Endothelial cell of umbilical vein (primary cell): ENCODE data around the gene CCSER1. TPM values are rescaled to one million over a fixed set of nuclear protein-coding genes. Genes with fewer than 3 reads are reported as not detected.

ENCODE experiments used
- BruUV-seq: library from RNA; stranded (reverse); fragments of 400-500 nt; replicated peaks from 2 replicates; lab custom pipeline; 2021; lab: Mats Ljungman, UMichigan
- CTCF ChIA-PET: fragments of 300-600, 350-600 bp; sonication (Branson Sonifier 250); formaldehyde crosslinking; loops from one replicate; lab custom pipeline; 2021; ENCODE audit warnings: antibody characterized with exemption, inconsistent platforms; lab: Charles Lee
- POLR2A ChIA-PET: fragments of 300-600, 350-600 bp; sonication (Branson Sonifier 250); formaldehyde crosslinking; loops from one replicate; lab custom pipeline; 2021; ENCODE audit warnings: antibody characterized with exemption, inconsistent platforms; lab: Charles Lee
- DNase-seq: peaks from one replicate; pipeline ENCODE4 v3.0.0-alpha.2; 2011; ENCODE audit warnings: low read depth, low spot score
- FAIRE-seq: peaks from 2 replicates; lab custom pipeline; 2011; peaks lifted over from hg19 to GRCh38; lab: Jason Lieb, UNC
- H2AFZ ChIP-seq: 2 replicates; pipeline ENCODE4 v1.6.0; 2012; ENCODE audit warnings: low read depth, low read length, control low read depth, inconsistent platforms
- H3K27ac ChIP-seq: 2 replicates; pipeline ENCODE4 v1.5.1; 2011; ENCODE audit warnings: low read depth, mild to moderate bottlenecking, control low read depth, low read length, moderate library complexity; ENCODE audit not compliant: insufficient read depth
- H3K27me3 ChIP-seq, 2 experiments: 2 replicates each; pipeline versions ENCODE4 v1.6.0 to v1.6.1; 2011; ENCODE audit warnings: low read length in 2 of 2, mixed read lengths in 1 of 2; ENCODE audit not compliant: control insufficient read depth in 2 of 2, insufficient read depth in 2 of 2
- H3K36me3 ChIP-seq, 2 experiments: 2 replicates in 1 of 2; 3 replicates in 1 of 2; pipeline ENCODE4 v1.5.1; 2011; ENCODE audit warnings: low read length in 2 of 2, mild to moderate bottlenecking in 1 of 2, moderate library complexity in 1 of 2; ENCODE audit not compliant: control insufficient read depth in 2 of 2, insufficient read depth in 2 of 2; ENCODE audit errors: extremely low read depth in 1 of 2
- H3K4me1 ChIP-seq: 3 replicates; pipeline ENCODE4 v1.5.1; 2011; ENCODE audit warnings: mild to moderate bottlenecking, low read length; ENCODE audit not compliant: control insufficient read depth, insufficient read depth; ENCODE audit errors: extremely low read depth
- H3K4me2 ChIP-seq: 2 replicates; pipeline ENCODE4 v1.6.1; 2011; ENCODE audit warnings: low read length, control low read depth, mixed read lengths; ENCODE audit not compliant: insufficient read depth
- H3K4me3 ChIP-seq, 3 experiments: fragments of 200-600 bp in 1 of 3; sonication (generic), shearing (Covaris generic) in 1 of 3; replicated peaks in 1 of 3; 2 replicates each; pipeline ENCODE4 v1.5.1; 2011 to 2016; ENCODE audit warnings: control low read depth in 3 of 3, low read length in 3 of 3, mild to moderate bottlenecking in 2 of 3, inconsistent platforms in 1 of 3, low read depth in 1 of 3, moderate library complexity in 1 of 3; ENCODE audit not compliant: insufficient read depth in 1 of 3
- H3K79me2 ChIP-seq: 2 replicates; pipeline ENCODE4 v1.6.0; 2012; ENCODE audit warnings: low read length, inconsistent platforms; ENCODE audit not compliant: control insufficient read depth, insufficient read depth
- H3K9ac ChIP-seq: replicated peaks from 2 replicates; pipeline ENCODE3; 2011; ENCODE audit warnings: low read length, control low read depth; ENCODE audit not compliant: insufficient read depth; ENCODE audit errors: extremely low read depth
- H3K9me1 ChIP-seq: replicated peaks from 3 replicates; pipeline ENCODE4 v1.6.0; 2011; ENCODE audit warnings: mild to moderate bottlenecking, low read length; ENCODE audit not compliant: control insufficient read depth, insufficient read depth; ENCODE audit errors: extremely low read depth
- H3K9me3 ChIP-seq: replicated peaks from 2 replicates; pipeline ENCODE4 v1.5.1; 2012; ENCODE audit warnings: low read length, inconsistent platforms; ENCODE audit not compliant: control insufficient read depth, insufficient read depth
- H4K20me1 ChIP-seq: replicated peaks from 2 replicates; pipeline ENCODE3; 2011; ENCODE audit warnings: mild to moderate bottlenecking, low read length; ENCODE audit not compliant: control insufficient read depth, insufficient read depth; ENCODE audit errors: extremely low read depth
- EZH2 ChIP-seq: IDR thresholded peaks from 2 replicates; pipeline ENCODE4 v1.6.1; 2012; ENCODE audit warnings: borderline replicate concordance, low read depth, mild to moderate bottlenecking, moderate library complexity, low read length, inconsistent platforms; ENCODE audit not compliant: severe bottlenecking
- FOS ChIP-seq: IDR thresholded peaks from 2 replicates; pipeline ENCODE4 v1.6.1; 2011; ENCODE audit warnings: mild to moderate bottlenecking, low read length, moderate library complexity, borderline replicate concordance; ENCODE audit not compliant: insufficient read depth
- GATA2 ChIP-seq: IDR thresholded peaks from 2 replicates; pipeline ENCODE4 v1.7.0; 2011; ENCODE audit warnings: low read depth, mild to moderate bottlenecking, moderate library complexity, mixed read lengths, low read length; ENCODE audit not compliant: insufficient read length, insufficient read depth
- JUN ChIP-seq: IDR thresholded peaks from 2 replicates; pipeline ENCODE4 v1.6.1; 2011; ENCODE audit warnings: borderline replicate concordance, low read depth; ENCODE audit not compliant: insufficient read length, insufficient read depth
- MYC ChIP-seq: IDR thresholded peaks from one replicate; pipeline ENCODE4 v1.6.1; 2011; ENCODE audit warnings: mild to moderate bottlenecking, low read depth, low read length
- POLR2A ChIP-seq: IDR thresholded peaks from 2 replicates; pipeline ENCODE4 v1.6.1; 2012; ENCODE audit warnings: low read depth, mild to moderate bottlenecking, control low read depth, low read length
- POLR2AphosphoS5 ChIP-seq: IDR thresholded peaks from 2 replicates; pipeline ENCODE4 v1.6.1; 2012; ENCODE audit warnings: low read depth, mild to moderate bottlenecking, control low read depth, low read length, moderate library complexity; ENCODE audit not compliant: insufficient read depth
- dilution Hi-C: fragments of 300-500 bp; cut with MboI; formaldehyde crosslinking; loops from one replicate; pipeline ENCODE4 v1.15.0; 2019; ENCODE audit warnings: low sequenced_read_pairs; ENCODE audit not compliant: extremely low pct_ligation_motif_present
- intact Hi-C: fragments of 100-400 bp; cut with micrococcal nuclease; formaldehyde crosslinking; loops from one replicate; pipeline ENCODE4 v1.10.0; 2022
- polyA plus RNA-seq, 4 experiments: library from polyadenylated mRNA; depleted of rRNA in 3 of 4; stranded (reverse) in 3 of 4; unstranded in 1 of 4; fragments of >200 nt; gene quantifications; 2 replicates each; pipeline versions ENCODE4 v1.2.1 to v1.2.3, GENCODE V29; 2011 to 2012; ENCODE audit warnings: missing spikeins in 1 of 4
- total RNA-seq: library from RNA; stranded (reverse); gene quantifications from 2 replicates; pipeline ENCODE4 v1.2.3, GENCODE V29; 2021
- TF ChIP-seq, protein P1 (sequence below): IDR thresholded peaks from 2 replicates; pipeline ENCODE4 v1.6.1; 2011; ENCODE audit not compliant: insufficient read depth, insufficient read length
- TF ChIP-seq, protein P2 (sequence below), 2 donors: IDR thresholded peaks; 1 replicate in 1 of 2; 2 replicates in 1 of 2; pipeline ENCODE4 v1.5.1; 2011; ENCODE audit warnings: low read length in 2 of 2, mild to moderate bottlenecking in 2 of 2, moderate library complexity in 2 of 2, control low read depth in 1 of 2, inconsistent platforms in 1 of 2, low read depth in 1 of 2; ENCODE audit not compliant: insufficient read depth in 1 of 2; ENCODE audit errors: extremely low read depth in 1 of 2

CCSER1 gene
- total and polyA plus RNA-seq, 2 donors (not counting 3 experiments of a cell fraction or from before 2014, with no cell fraction given): 0.11 to 1.8 TPM

DNA sequence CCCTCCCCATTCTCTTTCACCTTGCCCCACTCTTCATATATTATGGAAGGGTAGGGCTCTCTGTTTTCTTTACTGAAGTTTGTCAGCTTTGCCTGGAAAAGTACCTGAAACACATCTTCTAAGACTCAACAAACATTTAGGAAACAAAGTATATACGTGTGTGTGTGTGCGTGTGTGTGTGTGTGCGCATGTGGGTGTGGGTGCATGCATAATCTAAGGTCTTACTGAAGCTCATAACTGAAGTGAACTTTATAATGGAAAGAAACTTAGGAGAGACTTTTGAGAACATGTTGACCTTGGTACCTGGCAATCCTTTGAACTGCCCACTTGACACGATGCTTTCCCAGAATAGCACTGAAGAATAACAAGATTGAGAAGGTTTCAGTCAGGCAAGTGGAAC lies 1190.2 kb downstream of the CCSER1 start:
- Histone ChIP-seq H3K36me3 (no peaks in the 10 kb centered on the region), H3K27me3 (no peaks in the 10 kb centered on the region), H3K9ac (no peak overlapping the region), H3K27ac (no peak overlapping the region), H4K20me1 (no peaks in the 10 kb centered on the region), H3K9me3 (no peaks in the 10 kb centered on the region), H2AFZ (no peak overlapping the region), H3K79me2 (no peaks in the 10 kb centered on the region), H3K4me2 (no peak overlapping the region), H3K4me3 (no peak overlapping the region), H3K9me1 (no peaks in the 10 kb centered on the region), H3K4me1 (no peaks in the 10 kb centered on the region)
- no peak for TF ChIP-seq MYC
- TF ChIP-seq, protein P1, sequence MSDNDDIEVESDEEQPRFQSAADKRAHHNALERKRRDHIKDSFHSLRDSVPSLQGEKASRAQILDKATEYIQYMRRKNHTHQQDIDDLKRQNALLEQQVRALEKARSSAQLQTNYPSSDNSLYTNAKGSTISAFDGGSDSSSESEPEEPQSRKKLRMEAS: no peak
- no peak for TF ChIP-seq EZH2
- TF ChIP-seq POLR2AphosphoS5: no peak
- TF ChIP-seq POLR2A: no peak
- no peak for TF ChIP-seq FOS
- no peak for TF ChIP-seq GATA2
- TF ChIP-seq JUN: no peak
- TF ChIP-seq, protein P2, sequence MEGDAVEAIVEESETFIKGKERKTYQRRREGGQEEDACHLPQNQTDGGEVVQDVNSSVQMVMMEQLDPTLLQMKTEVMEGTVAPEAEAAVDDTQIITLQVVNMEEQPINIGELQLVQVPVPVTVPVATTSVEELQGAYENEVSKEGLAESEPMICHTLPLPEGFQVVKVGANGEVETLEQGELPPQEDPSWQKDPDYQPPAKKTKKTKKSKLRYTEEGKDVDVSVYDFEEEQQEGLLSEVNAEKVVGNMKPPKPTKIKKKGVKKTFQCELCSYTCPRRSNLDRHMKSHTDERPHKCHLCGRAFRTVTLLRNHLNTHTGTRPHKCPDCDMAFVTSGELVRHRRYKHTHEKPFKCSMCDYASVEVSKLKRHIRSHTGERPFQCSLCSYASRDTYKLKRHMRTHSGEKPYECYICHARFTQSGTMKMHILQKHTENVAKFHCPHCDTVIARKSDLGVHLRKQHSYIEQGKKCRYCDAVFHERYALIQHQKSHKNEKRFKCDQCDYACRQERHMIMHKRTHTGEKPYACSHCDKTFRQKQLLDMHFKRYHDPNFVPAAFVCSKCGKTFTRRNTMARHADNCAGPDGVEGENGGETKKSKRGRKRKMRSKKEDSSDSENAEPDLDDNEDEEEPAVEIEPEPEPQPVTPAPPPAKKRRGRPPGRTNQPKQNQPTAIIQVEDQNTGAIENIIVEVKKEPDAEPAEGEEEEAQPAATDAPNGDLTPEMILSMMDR (IDR thresholded peaks at IDR 0.05; ENCODE audit: extremely low read depth in 1 of 2, insufficient read depth in 1 of 2, low read depth in 1 of 2, low read length in 2 of 2): no peak
- FAIRE-seq: no peak
- no TSS peak for BruUV-seq
- DNase-seq: no peak
- dilution Hi-C loops (no loop called here), intact Hi-C loops (no loop called here)
- ChIA-PET POLR2A (no interaction called here), CTCF (no interaction called here)
